Endothelial cell of umbilical vein (primary cell): ENCODE data around the gene XPNPEP2.

ENCODE experiments used
- CTCF ChIP-seq, 2 donors: IDR thresholded peaks; 1 replicate in 1 of 2; 2 replicates in 1 of 2; pipeline ENCODE4 v1.5.1; 2011; ENCODE audit warnings: low read length in 2 of 2, mild to moderate bottlenecking in 2 of 2, moderate library complexity in 2 of 2, control low read depth in 1 of 2, inconsistent platforms in 1 of 2, low read depth in 1 of 2; ENCODE audit not compliant: insufficient read depth in 1 of 2; ENCODE audit errors: extremely low read depth in 1 of 2
- EZH2 ChIP-seq: IDR thresholded peaks from 2 replicates; pipeline ENCODE4 v1.6.1; 2012; ENCODE audit warnings: borderline replicate concordance, low read depth, mild to moderate bottlenecking, moderate library complexity, low read length, inconsistent platforms; ENCODE audit not compliant: severe bottlenecking
- JUN ChIP-seq: IDR thresholded peaks from 2 replicates; pipeline ENCODE4 v1.6.1; 2011; ENCODE audit warnings: borderline replicate concordance, low read depth; ENCODE audit not compliant: insufficient read length, insufficient read depth

GRCh38 chrX:129802863-129803262 lies 64.1 kb downstream of the XPNPEP2 start:
- TF ChIP-seq JUN, result no peak
- TF ChIP-seq EZH2, result no peak
- TF ChIP-seq CTCF (IDR thresholded peaks at IDR 0.05; ENCODE audit: extremely low read depth in 1 of 2, insufficient read depth in 1 of 2, low read depth in 1 of 2, low read length in 2 of 2), result no peak
